Transverse colon (tissue), 4 donors: Measurements from ENCODE around the gene GTF2IRD1. TPM values are rescaled to one million over a fixed set of nuclear protein-coding genes. Genes with fewer than 3 reads are reported as not detected.

Source experiments
- DNase-seq: peaks from one replicate; pipeline ENCODE4 v3.0.0-alpha.2; 2019
- H3K27ac ChIP-seq, 4 donors: fragments of 200-600 bp; sonication (generic); 2 replicates each; pipeline ENCODE4 v1.5.1; 2016 to 2018; ENCODE audit warnings: inconsistent platforms in 4 of 4
- H3K27me3 ChIP-seq: fragments of 200-600 bp; sonication (generic); 2 replicates; pipeline ENCODE4 v1.5.1; 2017; ENCODE audit warnings: inconsistent platforms
- H3K36me3 ChIP-seq, 4 donors: fragments of 200-600 bp; sonication (generic); 2 replicates each; pipeline ENCODE4 v1.5.1; 2017 to 2019; ENCODE audit warnings: inconsistent platforms in 4 of 4
- H3K4me1 ChIP-seq, 4 donors: fragments of 200-600 bp; sonication (generic); 2 replicates each; pipeline ENCODE4 v1.5.1; 2017 to 2020; ENCODE audit warnings: inconsistent platforms in 4 of 4
- H3K4me3 ChIP-seq, 4 donors: fragments of 200-600 bp; sonication (generic); 1 replicate in 1 of 4; 2 replicates in 3 of 4; pipeline versions ENCODE4 v1.5.1 to v1.6.1; 2017 to 2019; ENCODE audit warnings: inconsistent platforms in 4 of 4
- H3K9me3 ChIP-seq, 2 donors: fragments of 200-600 bp; sonication (generic); 2 replicates each; pipeline ENCODE4 v1.5.1; 2017 to 2019; ENCODE audit warnings: inconsistent platforms in 2 of 2
- CTCF ChIP-seq, 5 experiments: fragments of 200-600 bp in 3 of 5; fragments of 450-650 bp in 2 of 5; sonication (generic) in 3 of 5; IDR thresholded peaks; 1 replicate in 2 of 5; 2 replicates in 3 of 5; pipeline ENCODE4 v1.5.1; 2016 to 2017; ENCODE audit warnings: antibody characterized with exemption in 5 of 5, inconsistent platforms in 3 of 5, mild to moderate bottlenecking in 2 of 5, moderate library complexity in 1 of 5
- EP300 ChIP-seq: sonication (generic); formaldehyde crosslinking; IDR thresholded peaks from one replicate; pipeline ENCODE4 v1.6.1; 2017; ENCODE audit warnings: antibody characterized with exemption, low read depth
- POLR2A ChIP-seq: fragments of 450-650 bp; IDR thresholded peaks from one replicate; pipeline ENCODE4 v1.6.1; 2016; ENCODE audit warnings: antibody characterized with exemption, mild to moderate bottlenecking, moderate library complexity
- POLR2AphosphoS5 ChIP-seq, 3 donors: sonication (generic); formaldehyde crosslinking; IDR thresholded peaks; one replicate each; pipeline ENCODE4 v1.6.1; 2016; ENCODE audit warnings: antibody characterized with exemption in 3 of 3
- WGBS, 2 donors: methylation state at CpG; one replicate each; pipeline ENCODE4 v1.1.5; 2018; ENCODE audit warnings: low coverage in 1 of 2; 5-methylcytosine and 5-hydroxymethylcytosine counted together
- in situ Hi-C, 4 donors: fragments of 200-750 bp; cut with MboI; loops; one replicate each; pipeline versions ENCODE4 v1.15.0 to v1.15.1; 2017; ENCODE audit warnings: low sequenced_read_pairs in 3 of 4, low pct_ligation_motif_present in 1 of 4, low pct_unique_long_range_greater_than_20kb in 1 of 4
- intact Hi-C: fragments of 100-400 bp; cut with DNase I; formaldehyde crosslinking; loops from one replicate; pipeline ENCODE4 v1.15.1; 2023; ENCODE audit warnings: low total_unique reads
- total RNA-seq, 4 donors: library from RNA; depleted of rRNA; stranded (reverse); fragments of >200 nt; gene quantifications; one replicate each; pipeline ENCODE4 v1.1.0, GENCODE V29; 2016

The GTF2IRD1 gene
- total RNA-seq, 4 donors from 2014 or later = 4.6 to 22.4 (median 14.7) TPM

GRCh38 chr7:74598558-74598957 lies 144.9 kb downstream of the GTF2IRD1 start:
- no peak for DNase-seq
- no peak overlapping the region for H3K27ac ChIP-seq
- TF ChIP-seq POLR2A = no peak
- no peak for TF ChIP-seq EP300
- TF ChIP-seq POLR2AphosphoS5 (IDR thresholded peaks at IDR 0.05) = no peak
- no peak for TF ChIP-seq CTCF (IDR thresholded peaks at IDR 0.05)
- H3K4me1 ChIP-seq = no peaks in the 10 kb centered on the region
- 68% methylated on average over 1 of the region's 1 CpG; no CpG with 5 or more reads in 1 of the 2 donors for WGBS, 2 donors
- H3K27me3 ChIP-seq = no peaks in the 10 kb centered on the region
- in situ Hi-C loops = no loop called here
- H3K9me3 ChIP-seq = no peaks in the 10 kb centered on the region
- H3K36me3 ChIP-seq = no peaks in the 10 kb centered on the region
- intact Hi-C loops = no loop called here
- H3K4me3 ChIP-seq = no peak overlapping the region

- intact Hi-C loops (no loop called here), in situ Hi-C loops (no loop called here)
- 57 to 69% methylated on average over 4 of the region's 4 CpGs for WGBS, 2 donors
- DNase-seq = no peak
- Histone ChIP-seq H3K4me1 (peaks cover 0 to 1% (median 0%) of the 10 kb centered on the region in 4 donors), H3K27me3 (no peaks in the 10 kb centered on the region), H3K27ac (no peak overlapping the region), H3K9me3 (no peaks in the 10 kb centered on the region), H3K36me3 (no peaks in the 10 kb centered on the region), H3K4me3 (no peak overlapping the region)
- TF ChIP-seq POLR2A = no peak
- no peak for TF ChIP-seq EP300
- no peak for TF ChIP-seq CTCF (IDR thresholded peaks at IDR 0.05)
- no peak for TF ChIP-seq POLR2AphosphoS5 (IDR thresholded peaks at IDR 0.05)
Observed at GRCh38 chr7:74599244-74599643, 145.5 kb downstream of the GTF2IRD1 start.

- peaks cover 6 to 24% (median 21%) of the 10 kb centered on the region in 4 donors for H3K4me1 ChIP-seq
- TF ChIP-seq CTCF (IDR thresholded peaks at IDR 0.05) (no peak), EP300 (no peak), POLR2A (no peak), POLR2AphosphoS5 (IDR thresholded peaks at IDR 0.05) (peak in 1 of 3 donors; percentile 6)
- peak; percentile 67 for DNase-seq
- H3K9me3 ChIP-seq = no peaks in the 10 kb centered on the region
- peak overlapping the region in 1 of 4 donors; percentile 11 for H3K27ac ChIP-seq
- in situ Hi-C loops = no loop called here
- no peaks in the 10 kb centered on the region for H3K36me3 ChIP-seq
- no peak overlapping the region for H3K4me3 ChIP-seq
- H3K27me3 ChIP-seq = no peaks in the 10 kb centered on the region
- intact Hi-C loops = loop anchor here (10.0 kb wide), 1 partner anchor 70 kb away; no protein-coding TSS in a partner anchor
- WGBS, 2 donors = 73 to 100% methylated on average over 1 to 7 of the region's 7 CpGs
Observed at GRCh38 chr7:74604326-74605020, 150.8 kb downstream of the GTF2IRD1 start.

GRCh38 chr7:74606101-74606908 lies 152.6 kb downstream of the GTF2IRD1 start:
- peak overlapping the region; percentile 0 to 55 (median 32) for H3K4me3 ChIP-seq
- in situ Hi-C loops (no loop called here), intact Hi-C loops (loop anchor here (10.0 kb wide), 1 partner anchor 68 kb away; no protein-coding TSS in a partner anchor)
- H3K27ac ChIP-seq = peak overlapping the region; percentile 37 to 73 (median 62)
- 8 to 27% methylated on average over 8 to 40 of the region's 51 CpGs for WGBS, 2 donors
- H3K27me3 ChIP-seq = no peaks in the 10 kb centered on the region
- H3K4me1 ChIP-seq = peaks cover 6 to 30% (median 23%) of the 10 kb centered on the region in 4 donors
- TF ChIP-seq EP300 (no peak), CTCF (IDR thresholded peaks at IDR 0.05) (peak in 1 of 5 experiments; percentile 5), POLR2A (no peak)
- H3K36me3 ChIP-seq = no peaks in the 10 kb centered on the region
- no peaks in the 10 kb centered on the region for H3K9me3 ChIP-seq
- peak; percentile 65 for DNase-seq
